ENCODE data around the gene HIGD1C.
A peak's percentile ranks its signal among the peaks of the same experiment; 100 is the strongest.
"Not testable (repeated sequence)": the region's sequence is repeated elsewhere in the genome, so short reads cannot be mapped to it uniquely, and the experiment has no call there.

HIGD1C gene

GRCh38 chr12:50986966-50987737 lies 34.8 kb downstream of the HIGD1C start:
- peak; percentile 80 for DNase-seq

GRCh38 chr12:50988051-50988450 lies 35.7 kb downstream of the HIGD1C start:
- DNase-seq = no peak

DNA sequence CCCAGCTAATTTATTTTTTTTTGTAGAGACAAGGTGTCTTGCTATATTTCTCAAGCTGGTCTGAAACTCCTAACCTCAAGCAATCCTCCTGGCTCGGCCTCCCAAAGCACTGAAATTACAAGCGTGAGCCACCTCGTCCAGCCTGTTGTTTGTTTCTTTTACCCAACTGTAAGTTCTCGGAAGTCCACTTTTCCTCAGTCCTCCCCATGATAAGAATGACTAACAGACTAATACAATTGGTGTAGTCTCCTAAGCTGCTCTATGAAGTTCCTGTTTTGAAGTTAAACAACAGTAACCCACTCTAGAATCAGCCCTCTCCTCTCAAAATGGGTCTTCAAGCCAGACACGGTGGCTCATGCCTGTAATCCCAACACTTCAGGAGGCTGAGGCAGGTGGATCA lies 36.5 kb downstream of the HIGD1C start:
- no peak for DNase-seq

- no peak for DNase-seq
Measured at GRCh38 chr12:50990147-50990727, 37.9 kb downstream of the HIGD1C start.

- DNase-seq = no peak
Measured at GRCh38 chr12:50990791-50991190, 38.4 kb downstream of the HIGD1C start.

- DNase-seq = no peak
Measured at GRCh38 chr12:50991291-50991690, 38.9 kb downstream of the HIGD1C start.

- DNase-seq = no peak
Measured at GRCh38 chr12:50992819-50993218, 40.5 kb downstream of the HIGD1C start.

- DNase-seq = no peak
Measured at GRCh38 chr12:50999093-50999492, 46.7 kb downstream of the HIGD1C start.

DNA sequence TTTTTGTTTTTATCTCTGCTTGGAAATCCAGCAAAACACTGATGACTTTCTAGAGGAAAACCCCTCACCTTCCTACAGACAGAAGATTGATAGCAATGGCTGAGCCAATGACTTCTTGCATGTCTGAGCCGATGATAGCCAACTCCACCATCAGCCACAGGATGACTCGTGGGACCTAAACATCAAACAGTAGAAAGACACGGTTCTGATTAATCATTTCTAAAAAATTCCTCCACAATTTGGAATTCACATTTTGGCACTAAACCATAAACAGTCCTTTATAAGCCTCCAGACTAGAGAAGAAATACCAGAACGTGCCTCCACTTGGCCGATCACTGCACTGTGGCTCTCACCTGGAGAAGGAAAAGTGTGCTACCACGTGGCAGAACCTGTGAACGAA lies 47.9 kb downstream of the HIGD1C start:
- DNase-seq = no peak

- peak; percentile 22 for DNase-seq
Measured at GRCh38 chr12:51001799-51002198, 49.5 kb downstream of the HIGD1C start.

DNA sequence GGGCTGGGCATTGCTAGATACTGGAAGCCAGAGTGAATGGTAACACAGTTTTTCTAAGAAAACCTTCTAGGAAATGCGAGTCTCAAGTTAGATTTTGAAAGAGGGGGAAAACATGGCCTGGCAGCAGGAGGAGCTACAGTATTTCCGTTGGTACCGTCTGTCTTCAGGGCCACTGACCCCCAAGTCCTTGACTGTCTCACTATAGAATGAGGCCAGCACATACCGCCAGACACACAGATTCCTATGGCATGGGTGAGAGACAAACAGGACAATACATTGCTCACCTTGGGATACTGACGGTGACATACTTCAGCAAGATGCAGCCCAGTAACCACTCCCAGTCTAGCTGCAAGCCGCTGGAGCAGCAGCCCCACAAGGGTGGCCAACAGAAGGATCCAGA lies 52.2 kb downstream of the HIGD1C start:
- DNase-seq = no peak

DNA sequence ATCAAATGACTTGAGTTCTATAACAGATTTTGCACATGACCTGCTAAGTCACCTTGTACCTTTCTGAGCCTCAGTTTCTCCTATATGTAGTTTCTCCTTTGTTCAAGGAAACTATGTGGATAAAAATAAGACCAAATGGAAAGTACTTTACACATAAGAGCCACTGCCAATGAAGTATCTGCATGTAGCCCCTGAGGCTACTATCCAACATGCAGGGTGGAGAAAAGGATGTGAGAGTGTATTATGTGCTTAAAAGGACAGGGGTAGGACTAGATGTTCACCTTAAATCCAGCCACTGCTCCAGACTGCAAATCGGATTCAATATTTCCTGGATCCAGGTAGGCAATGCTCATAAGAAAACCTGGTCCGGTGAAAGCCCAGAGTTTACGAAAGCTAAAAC lies 52.7 kb downstream of the HIGD1C start:
- no peak for DNase-seq

DNA sequence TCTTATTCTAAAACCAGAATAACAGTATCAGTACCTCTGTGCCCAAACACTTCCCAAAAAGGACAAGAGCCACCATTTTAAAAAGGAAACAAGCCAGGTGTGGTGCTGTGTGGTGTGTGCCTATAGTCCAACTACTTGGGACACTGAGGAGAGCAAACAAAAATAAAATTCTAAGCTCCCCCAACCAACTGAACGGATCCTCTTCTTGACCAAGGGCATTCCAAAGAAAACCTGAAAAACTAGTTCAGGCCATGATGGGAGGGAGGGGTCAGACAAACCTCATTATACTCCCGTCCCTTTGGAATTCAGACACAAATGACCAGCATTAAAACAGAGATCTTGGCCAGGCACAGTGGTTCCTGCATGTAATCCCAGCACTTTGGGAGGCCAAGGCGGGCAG lies 53.3 kb downstream of the HIGD1C start:
- no peak for DNase-seq

GRCh38 chr12:51008329-51009055 lies 56.1 kb downstream of the HIGD1C start:
- DNase-seq = peak; percentile 47

- peak; percentile 88 for DNase-seq
Measured at GRCh38 chr12:51009056-51009440, 56.7 kb downstream of the HIGD1C start.

- DNase-seq = no peak
Measured at GRCh38 chr12:51011955-51012354, 59.6 kb downstream of the HIGD1C start.

GRCh38 chr12:51012570-51013236 lies 60.4 kb downstream of the HIGD1C start:
- DNase-seq = peak; percentile 86

GRCh38 chr12:51013441-51013840 lies 61.1 kb downstream of the HIGD1C start:
- DNase-seq = no peak

- DNase-seq = not testable (repeated sequence)
Measured at GRCh38 chr12:51014467-51014866, 62.1 kb downstream of the HIGD1C start.

DNA sequence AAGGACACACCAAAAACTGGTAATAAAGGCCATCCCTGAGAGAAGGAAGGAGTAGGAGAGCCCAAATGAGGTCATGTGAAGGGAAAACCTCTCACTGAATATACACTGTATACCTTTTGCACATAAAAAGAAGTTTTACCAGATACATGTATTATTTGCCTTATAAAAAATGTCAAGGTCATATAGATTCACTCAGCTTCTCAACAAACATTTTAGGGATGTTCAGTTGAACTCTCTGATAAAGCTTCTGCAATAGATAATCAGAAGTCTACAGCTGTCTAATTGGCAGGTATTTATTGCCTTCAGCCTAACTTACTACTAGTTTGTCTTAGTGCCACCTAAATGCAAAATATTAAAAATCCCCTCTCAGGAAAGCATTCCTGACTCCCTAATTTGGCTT lies 65.1 kb downstream of the HIGD1C start:
- peak; percentile 48 for DNase-seq

DNA sequence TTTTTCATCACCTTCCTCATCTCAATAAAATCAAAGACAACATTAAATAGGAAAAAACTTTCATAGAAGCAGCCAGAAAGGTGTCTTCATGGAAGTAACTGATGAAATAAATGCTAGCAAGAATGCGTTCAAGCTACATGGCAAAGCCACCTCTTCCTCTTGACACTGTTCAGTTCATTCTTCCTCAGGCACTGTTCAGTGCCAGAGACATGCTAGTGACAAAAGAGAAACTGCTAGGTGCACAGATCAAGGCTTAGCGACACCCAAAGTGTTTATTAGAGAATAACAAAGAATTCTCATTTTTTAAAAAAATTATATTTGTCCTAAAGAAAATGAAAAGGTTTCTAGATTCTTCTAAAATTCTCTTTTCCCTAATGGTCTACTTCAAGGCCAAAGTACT lies 66.6 kb downstream of the HIGD1C start:
- DNase-seq = no peak

DNA sequence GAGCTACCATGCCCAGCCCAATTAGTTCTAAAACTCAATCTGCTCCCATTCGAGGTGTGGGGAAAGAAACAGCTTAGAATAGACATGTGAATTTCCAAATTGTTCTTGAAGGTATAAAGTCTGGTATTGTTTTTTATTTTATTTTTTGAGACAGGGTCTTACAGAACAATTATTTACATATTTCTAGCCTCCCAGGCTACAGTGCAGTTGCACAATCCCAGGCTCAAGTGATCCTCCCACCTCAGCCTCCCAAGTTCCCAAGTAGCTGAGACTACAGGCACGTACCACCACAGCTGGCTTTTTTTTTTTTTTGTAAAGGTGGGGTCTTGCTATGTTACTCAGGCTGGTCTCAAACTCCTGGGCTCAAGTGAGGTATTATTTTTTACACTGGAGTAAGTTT lies 67.6 kb downstream of the HIGD1C start:
- DNase-seq = no peak
